Thyroid gland (tissue), 4 donors: ENCODE data around the gene KCNAB1.

Experiments used
- POLR2A ChIP-seq, 2 donors: fragments of 450-650 bp; IDR thresholded peaks; one replicate each; pipeline ENCODE4 v1.6.1; 2017; ENCODE audit warnings: antibody characterized with exemption in 2 of 2, mild to moderate bottlenecking in 2 of 2, moderate library complexity in 1 of 2
- TF ChIP-seq, protein P1 (sequence below), 6 experiments: fragments of 200-600 bp in 3 of 6; fragments of 450-650 bp in 3 of 6; sonication (generic) in 3 of 6; IDR thresholded peaks; one replicate each; pipeline ENCODE4 v1.5.1; 2016 to 2019; ENCODE audit warnings: antibody characterized with exemption in 6 of 6, mild to moderate bottlenecking in 2 of 6, inconsistent platforms in 1 of 6, moderate library complexity in 1 of 6

DNA sequence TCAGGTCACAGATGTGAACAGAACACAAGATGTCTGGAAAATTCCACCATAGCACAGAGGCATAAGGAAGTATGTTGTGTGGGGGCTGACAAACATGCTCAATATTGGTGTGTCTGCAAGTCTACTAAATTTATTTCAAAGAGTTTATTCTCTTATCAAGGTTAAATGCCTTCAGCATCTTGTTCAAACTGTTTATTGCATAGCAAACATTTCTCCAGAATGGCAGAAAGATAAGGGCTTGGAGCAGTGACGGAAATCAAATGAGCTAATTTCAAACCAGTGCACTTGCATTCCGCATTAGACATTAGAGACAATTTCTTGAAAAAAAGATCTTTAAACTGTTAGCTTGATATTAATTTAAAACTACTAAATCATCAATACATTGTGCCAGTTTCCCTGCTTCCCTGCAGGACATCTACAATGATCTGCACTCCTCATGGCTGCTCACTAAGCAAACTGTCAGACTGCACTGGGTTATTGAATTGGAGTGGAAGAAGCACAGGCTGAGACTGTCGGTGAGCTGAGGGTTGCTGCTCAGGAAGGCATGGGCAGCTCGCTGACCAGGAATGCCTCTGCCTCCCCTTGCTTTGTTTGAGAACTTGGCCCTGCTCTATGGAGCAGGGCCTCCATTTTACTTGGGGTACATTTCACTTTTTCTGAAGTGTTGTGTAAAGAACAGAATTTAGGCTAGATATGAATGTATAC is 89.4 kb downstream of the KCNAB1 start:
- TF ChIP-seq, protein P1, sequence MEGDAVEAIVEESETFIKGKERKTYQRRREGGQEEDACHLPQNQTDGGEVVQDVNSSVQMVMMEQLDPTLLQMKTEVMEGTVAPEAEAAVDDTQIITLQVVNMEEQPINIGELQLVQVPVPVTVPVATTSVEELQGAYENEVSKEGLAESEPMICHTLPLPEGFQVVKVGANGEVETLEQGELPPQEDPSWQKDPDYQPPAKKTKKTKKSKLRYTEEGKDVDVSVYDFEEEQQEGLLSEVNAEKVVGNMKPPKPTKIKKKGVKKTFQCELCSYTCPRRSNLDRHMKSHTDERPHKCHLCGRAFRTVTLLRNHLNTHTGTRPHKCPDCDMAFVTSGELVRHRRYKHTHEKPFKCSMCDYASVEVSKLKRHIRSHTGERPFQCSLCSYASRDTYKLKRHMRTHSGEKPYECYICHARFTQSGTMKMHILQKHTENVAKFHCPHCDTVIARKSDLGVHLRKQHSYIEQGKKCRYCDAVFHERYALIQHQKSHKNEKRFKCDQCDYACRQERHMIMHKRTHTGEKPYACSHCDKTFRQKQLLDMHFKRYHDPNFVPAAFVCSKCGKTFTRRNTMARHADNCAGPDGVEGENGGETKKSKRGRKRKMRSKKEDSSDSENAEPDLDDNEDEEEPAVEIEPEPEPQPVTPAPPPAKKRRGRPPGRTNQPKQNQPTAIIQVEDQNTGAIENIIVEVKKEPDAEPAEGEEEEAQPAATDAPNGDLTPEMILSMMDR (IDR thresholded peaks at IDR 0.05), result no peak
- TF ChIP-seq POLR2A (IDR thresholded peaks at IDR 0.05), result no peak
